Umbilical cord (tissue), 2 donors: Measurements from ENCODE around the gene ZNF484. TPM values are rescaled to one million over a fixed set of nuclear protein-coding genes. Genes with fewer than 3 reads are reported as not detected.
A peak's percentile ranks its signal among the peaks of the same experiment; 100 is the strongest.
"Not testable (repeated sequence)": the region's sequence is repeated elsewhere in the genome, so short reads cannot be mapped to it uniquely, and the experiment has no call there.

ENCODE experiments used
- DNase-seq: peaks from one replicate; pipeline ENCODE4 v3.0.0-alpha.2; 2015; ENCODE audit warnings: low spot score
- total RNA-seq: library from RNA; depleted of rRNA; stranded (reverse); fragments of >200 nt; gene quantifications from one replicate; pipeline ENCODE4 v1.2.3, GENCODE V29; 2014; ENCODE audit warnings: low replicate concordance; ENCODE audit not compliant: insufficient read depth

Gene ZNF484
- total RNA-seq = 24.6 TPM

GRCh38 chr9:92877531-92878430, at the start of gene ZNF484:
Gene ZNF484 (minus strand): TSS chr9:92878038. CDS start chr9:92875029, 3,009 bp downstream.
- peak; percentile 99 for DNase-seq

- no peak for DNase-seq
Measured at GRCh38 chr9:92920437-92920836, 42.6 kb upstream of the ZNF484 start.

- no peak for DNase-seq
Measured at GRCh38 chr9:92917176-92917800, 39.5 kb upstream of the ZNF484 start.

- DNase-seq = peak; percentile 61
Measured at GRCh38 chr9:92911511-92912475, 34.0 kb upstream of the ZNF484 start.

- DNase-seq = not testable (repeated sequence)
Measured at GRCh38 chr9:92905137-92905536, 27.3 kb upstream of the ZNF484 start.

- no peak for DNase-seq
Measured at GRCh38 chr9:92897323-92897722, 19.5 kb upstream of the ZNF484 start.

- DNase-seq = no peak
Measured at GRCh38 chr9:92895812-92896436, 18.1 kb upstream of the ZNF484 start.

- no peak for DNase-seq
Measured at GRCh38 chr9:92894711-92895362, 17.0 kb upstream of the ZNF484 start.

- not testable (repeated sequence) for DNase-seq
Measured at GRCh38 chr9:92893916-92894610, 16.2 kb upstream of the ZNF484 start.

- DNase-seq = not testable (repeated sequence)
Measured at GRCh38 chr9:92892276-92892675, 14.4 kb upstream of the ZNF484 start.

GRCh38 chr9:92890761-92891160, 12.9 kb upstream of the ZNF484 start:
- no peak for DNase-seq

GRCh38 chr9:92887880-92888338, 10.1 kb upstream of the ZNF484 start:
- no peak for DNase-seq

GRCh38 chr9:92886846-92887610, 9.2 kb upstream of the ZNF484 start:
- not testable (repeated sequence) for DNase-seq

GRCh38 chr9:92883666-92884405, 6.0 kb upstream of the ZNF484 start:
- DNase-seq = not testable (repeated sequence)

GRCh38 chr9:92882276-92882675, 4.4 kb upstream of the ZNF484 start:
- no peak for DNase-seq

- no peak for DNase-seq
Measured at GRCh38 chr9:92875373-92875772, 2.5 kb downstream of the ZNF484 start.

GRCh38 chr9:92870289-92870688, 7.5 kb downstream of the ZNF484 start:
- DNase-seq = no peak

- not testable (repeated sequence) for DNase-seq
Measured at GRCh38 chr9:92866600-92866999, 11.2 kb downstream of the ZNF484 start.
